Epithelial cell of esophagus (primary cell): ENCODE results near the gene PPP5C.

Experiments
- DNase-seq: peaks from one replicate; pipeline ENCODE4 v3.0.0; 2010; ENCODE audit warnings: low read depth
- H3K4me3 ChIP-seq: 2 replicates; pipeline ENCODE4 v1.5.1; 2011; ENCODE audit warnings: mild to moderate bottlenecking, low read length, control low read depth
- TF ChIP-seq, protein P1 (sequence below): IDR thresholded peaks from 2 replicates; pipeline ENCODE4 v1.5.1; 2011; ENCODE audit warnings: low read depth, mild to moderate bottlenecking, low read length, control low read depth, inconsistent platforms; ENCODE audit not compliant: insufficient read depth; ENCODE audit errors: missing control alignments

PPP5C gene

DNA sequence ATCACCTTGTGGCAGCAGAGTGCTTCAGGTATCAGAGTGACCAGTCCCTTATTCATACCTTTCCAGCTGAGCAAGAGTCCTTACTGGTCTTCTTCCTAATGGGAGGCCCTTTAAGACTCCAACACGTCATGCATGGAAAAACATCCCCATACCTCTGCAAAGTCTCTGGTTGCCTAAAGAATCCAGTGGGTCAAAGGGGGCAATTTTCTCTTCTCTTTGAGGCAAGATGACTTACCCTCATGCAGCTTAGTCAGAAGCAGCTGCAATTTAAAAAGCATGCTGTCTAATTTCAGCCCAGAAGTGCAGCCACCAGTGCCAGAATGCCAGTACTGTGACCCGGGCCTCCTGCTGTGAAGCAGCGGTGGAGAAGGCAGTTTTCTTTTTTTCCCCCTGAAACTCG is 18.7 kb downstream of the PPP5C start:
- TF ChIP-seq, protein P1, sequence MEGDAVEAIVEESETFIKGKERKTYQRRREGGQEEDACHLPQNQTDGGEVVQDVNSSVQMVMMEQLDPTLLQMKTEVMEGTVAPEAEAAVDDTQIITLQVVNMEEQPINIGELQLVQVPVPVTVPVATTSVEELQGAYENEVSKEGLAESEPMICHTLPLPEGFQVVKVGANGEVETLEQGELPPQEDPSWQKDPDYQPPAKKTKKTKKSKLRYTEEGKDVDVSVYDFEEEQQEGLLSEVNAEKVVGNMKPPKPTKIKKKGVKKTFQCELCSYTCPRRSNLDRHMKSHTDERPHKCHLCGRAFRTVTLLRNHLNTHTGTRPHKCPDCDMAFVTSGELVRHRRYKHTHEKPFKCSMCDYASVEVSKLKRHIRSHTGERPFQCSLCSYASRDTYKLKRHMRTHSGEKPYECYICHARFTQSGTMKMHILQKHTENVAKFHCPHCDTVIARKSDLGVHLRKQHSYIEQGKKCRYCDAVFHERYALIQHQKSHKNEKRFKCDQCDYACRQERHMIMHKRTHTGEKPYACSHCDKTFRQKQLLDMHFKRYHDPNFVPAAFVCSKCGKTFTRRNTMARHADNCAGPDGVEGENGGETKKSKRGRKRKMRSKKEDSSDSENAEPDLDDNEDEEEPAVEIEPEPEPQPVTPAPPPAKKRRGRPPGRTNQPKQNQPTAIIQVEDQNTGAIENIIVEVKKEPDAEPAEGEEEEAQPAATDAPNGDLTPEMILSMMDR, result no peak
- DNase-seq, result no peak

DNA sequence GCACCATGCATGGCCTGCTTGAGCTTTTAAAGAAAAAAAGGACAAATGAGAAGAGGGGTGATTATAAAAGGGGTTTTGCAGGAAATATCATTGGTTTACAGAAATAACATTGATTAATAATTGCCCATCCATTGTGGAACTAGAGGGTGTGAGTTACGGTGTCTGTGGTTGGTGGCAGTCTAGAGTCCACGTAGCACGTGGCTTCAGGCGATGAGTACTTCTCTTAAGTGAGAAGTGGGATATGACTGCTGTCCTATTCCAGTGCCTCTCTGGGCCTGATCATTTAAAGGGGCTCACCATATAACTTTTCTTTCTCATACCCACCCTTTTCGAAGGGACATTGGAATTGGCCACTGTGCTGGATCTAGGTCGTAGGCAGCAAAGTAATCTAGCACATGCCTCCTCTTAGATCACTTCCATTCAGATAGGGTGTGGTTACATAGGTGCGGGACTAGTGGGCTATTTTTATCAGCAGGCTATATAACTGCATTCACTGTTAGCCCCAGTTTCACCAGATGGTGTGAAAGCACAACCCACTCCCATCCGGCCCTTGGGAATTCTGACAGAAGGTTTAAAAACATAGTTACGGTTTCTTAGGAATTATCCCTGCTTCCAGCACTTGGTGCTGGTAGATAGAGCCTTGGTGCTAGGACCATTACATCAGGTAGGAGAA is 19.9 kb downstream of the PPP5C start:
- no peak for DNase-seq
- no peak overlapping the region for H3K4me3 ChIP-seq
- TF ChIP-seq, protein P1, result no peak

More for the DNA sequence above, 18.7 kb downstream of the PPP5C start:
- H3K4me3 ChIP-seq, result no peak overlapping the region

DNA sequence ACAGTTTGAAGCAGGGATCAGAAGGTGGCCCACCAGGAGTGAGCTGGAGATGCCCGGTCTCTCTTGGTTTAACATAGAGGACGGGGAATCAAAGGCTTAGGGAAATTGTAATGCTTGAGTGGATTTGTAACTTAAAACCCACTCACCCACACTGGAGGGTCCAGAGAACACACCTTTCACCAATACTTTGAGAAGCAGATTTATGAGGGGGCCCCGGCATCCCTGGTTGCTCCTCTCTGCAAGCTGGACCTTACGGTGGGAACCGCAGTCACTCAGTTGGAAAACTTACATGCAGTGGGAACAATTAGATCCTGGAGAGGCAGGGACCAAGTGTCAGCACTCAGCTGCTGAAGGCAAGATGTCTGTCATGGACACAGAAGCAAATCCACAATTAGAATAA is 20.5 kb downstream of the PPP5C start:
- no peak overlapping the region for H3K4me3 ChIP-seq
- TF ChIP-seq, protein P1, result no peak
- DNase-seq, result no peak

DNA sequence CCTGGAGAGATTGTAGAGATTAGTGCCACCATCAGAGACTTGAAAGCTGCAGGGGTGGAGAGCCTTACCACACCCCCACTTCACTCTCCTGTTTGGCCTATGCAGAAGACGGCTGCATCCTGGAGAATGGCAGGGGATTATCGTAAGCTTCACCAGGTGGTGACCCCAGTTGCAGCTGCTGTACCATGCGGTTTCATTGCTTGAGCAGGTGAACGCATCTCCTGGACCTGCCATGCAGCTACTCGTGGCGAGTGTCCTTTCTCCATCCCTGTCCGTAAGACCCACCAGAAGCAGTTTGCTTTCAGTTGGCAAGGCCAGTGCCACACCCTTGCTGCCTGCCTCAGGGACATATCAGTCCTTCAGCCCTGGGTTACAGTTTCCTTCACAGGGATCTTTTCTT is 21.2 kb downstream of the PPP5C start:
- no peak for DNase-seq
- H3K4me3 ChIP-seq, result no peak overlapping the region
- TF ChIP-seq, protein P1, result no peak

DNA sequence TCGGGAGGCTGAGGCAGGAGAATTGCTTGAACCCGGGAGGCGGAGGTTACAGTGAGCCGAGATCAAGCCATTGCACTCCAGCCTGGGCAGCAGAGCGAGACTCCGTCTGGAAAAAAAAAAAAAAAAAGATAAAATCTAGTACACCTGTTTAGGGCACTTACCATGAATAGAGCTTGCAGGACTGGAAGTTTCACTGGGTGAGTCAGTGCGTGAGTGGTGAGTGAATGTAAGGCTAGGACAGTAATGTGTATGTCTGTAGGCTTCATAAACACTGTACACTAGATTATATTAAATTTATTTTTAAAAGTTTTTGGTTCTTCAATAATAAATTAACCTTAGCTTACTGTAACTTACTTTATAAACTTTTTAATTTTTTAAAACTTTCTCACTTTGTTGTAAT is 22.9 kb downstream of the PPP5C start:
- DNase-seq, result peak; percentile 95
- TF ChIP-seq, protein P1, result no peak
- H3K4me3 ChIP-seq, result no peak overlapping the region

DNA sequence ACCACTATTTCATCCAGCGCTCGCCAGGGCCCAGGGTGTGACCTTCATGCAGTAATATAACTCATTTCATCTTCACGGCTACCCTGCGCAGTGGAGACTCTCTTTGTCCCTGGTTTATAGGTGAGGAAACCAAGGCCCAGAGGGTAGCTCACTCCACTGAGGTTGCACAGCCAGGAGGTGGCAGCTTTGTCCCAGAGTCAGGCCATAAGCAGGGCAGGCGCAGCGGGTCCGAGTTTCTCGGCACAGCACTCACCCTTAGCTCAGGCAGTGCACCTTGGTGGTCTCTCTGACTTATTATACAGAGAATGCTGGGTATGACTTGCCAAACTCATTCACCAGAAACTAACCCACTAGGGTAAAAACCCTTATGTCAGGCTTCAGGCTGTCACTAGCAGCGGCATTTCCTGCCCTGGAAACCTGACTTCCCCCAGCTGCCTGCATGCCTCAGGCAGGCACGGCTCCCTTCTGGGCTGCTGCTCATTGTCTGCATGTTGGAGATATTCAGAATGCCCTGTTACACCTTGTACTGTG is 24.5 kb downstream of the PPP5C start:
- peak; percentile 39 for DNase-seq
- TF ChIP-seq, protein P1, result no peak
- H3K4me3 ChIP-seq, result no peak overlapping the region
